Measurements from ENCODE around the gene PRDM5. TPM values are rescaled to one million over a fixed set of nuclear protein-coding genes. Genes with fewer than 3 reads are reported as not detected.

The PRDM5 gene
- total RNA-seq, 4 donors from 2014 or later: 1.2 to 6.9 (median 4.4) TPM

DNA sequence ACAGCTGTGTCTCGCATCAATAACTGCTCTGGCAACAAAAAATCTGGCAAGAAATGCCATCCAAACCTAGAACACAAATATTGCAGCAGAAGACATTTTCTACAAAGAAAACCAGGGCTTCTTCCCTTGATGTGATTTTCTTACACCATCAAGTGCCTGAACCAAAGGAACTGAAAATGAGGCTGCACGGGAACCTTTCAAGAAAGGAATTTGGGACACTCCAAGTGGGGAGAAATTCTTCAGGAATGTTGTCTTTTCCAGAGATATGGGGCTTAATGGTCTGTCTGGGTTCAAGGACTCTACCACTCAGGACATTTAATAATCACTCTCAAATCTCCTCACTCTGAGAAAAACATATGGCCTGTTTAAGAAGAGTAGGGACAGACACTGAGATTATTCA is 57.6 kb downstream of the PRDM5 start:
- TF ChIP-seq CTCF (IDR thresholded peaks at IDR 0.05): no peak
- TF ChIP-seq POLR2A (IDR thresholded peaks at IDR 0.05): no peak
- 80 to 86% methylated on average over 2 of the region's 2 CpGs for WGBS, 2 donors

GRCh38 chr4:120862432-120862831 is 60.1 kb downstream of the PRDM5 start:
- 83% methylated on average over 2 of the region's 2 CpGs for WGBS, 2 donors
- TF ChIP-seq CTCF (IDR thresholded peaks at IDR 0.05) (no peak), POLR2A (IDR thresholded peaks at IDR 0.05) (no peak)
- no peak overlapping the region for H3K4me3 ChIP-seq (ENCODE audit: low read depth, poor library complexity, severe bottlenecking)
- DNase-seq (ENCODE audit: low spot score in 2 of 2): no peak
- intact Hi-C loops (cut with DNase I; ENCODE audit: low total_unique reads): no loop called here

More for the DNA sequence above, 57.6 kb downstream of the PRDM5 start:
- H3K4me3 ChIP-seq (ENCODE audit: low read depth, poor library complexity, severe bottlenecking): no peak overlapping the region
- intact Hi-C loops (cut with DNase I; ENCODE audit: low total_unique reads): no loop called here
- no peak for DNase-seq (ENCODE audit: low spot score in 2 of 2)

DNA sequence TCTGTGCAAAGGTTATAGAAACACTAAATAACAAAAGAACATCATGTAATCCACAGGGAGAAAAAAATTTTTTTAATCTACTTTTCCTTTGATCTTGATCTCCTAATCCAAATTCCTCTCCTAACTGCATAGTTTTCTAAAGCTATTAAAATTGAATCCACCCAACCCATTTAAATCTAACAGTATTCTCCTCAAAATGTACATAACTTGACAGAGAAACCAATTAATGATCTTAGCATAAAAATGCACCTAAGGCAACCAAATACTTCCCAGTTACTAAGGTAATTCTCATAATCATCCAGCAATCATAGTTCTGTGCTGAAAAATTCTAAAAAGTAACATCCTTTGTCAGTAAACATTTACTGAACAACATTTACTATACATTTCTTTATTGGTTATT is 60.7 kb downstream of the PRDM5 start:
- no peak for DNase-seq (ENCODE audit: low spot score in 2 of 2)
- H3K4me3 ChIP-seq (ENCODE audit: low read depth, poor library complexity, severe bottlenecking): no peak overlapping the region
- intact Hi-C loops (cut with DNase I; ENCODE audit: low total_unique reads): no loop called here
- TF ChIP-seq POLR2A (IDR thresholded peaks at IDR 0.05) (no peak), CTCF (IDR thresholded peaks at IDR 0.05) (no peak)

DNA sequence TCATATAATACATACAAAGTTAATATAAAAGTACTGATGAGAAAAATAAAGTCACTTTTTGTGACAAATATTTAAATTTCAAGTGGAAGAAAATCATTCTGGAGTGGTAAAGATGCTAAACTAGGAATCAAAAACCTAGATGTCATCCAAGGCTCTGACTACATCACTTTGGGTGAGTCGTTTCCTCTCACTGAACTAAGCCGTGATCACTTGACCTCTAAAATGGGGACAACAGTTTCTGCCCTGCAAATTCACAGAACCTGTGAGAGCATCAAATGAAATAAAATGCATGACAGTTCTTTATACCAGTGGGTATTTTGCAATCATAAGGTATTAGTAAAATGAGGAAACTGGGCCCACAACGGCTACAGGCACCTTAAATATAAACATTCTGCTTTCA is 63.8 kb downstream of the PRDM5 start:
- no peak for TF ChIP-seq POLR2A (IDR thresholded peaks at IDR 0.05)
- TF ChIP-seq CTCF (IDR thresholded peaks at IDR 0.05): no peak
- WGBS, 2 donors: 48 to 52% methylated on average over 3 of the region's 3 CpGs
- DNase-seq (ENCODE audit: low spot score in 2 of 2): no peak
- intact Hi-C loops (cut with DNase I; ENCODE audit: low total_unique reads): no loop called here
- no peak overlapping the region for H3K4me3 ChIP-seq (ENCODE audit: low read depth, poor library complexity, severe bottlenecking)

DNA sequence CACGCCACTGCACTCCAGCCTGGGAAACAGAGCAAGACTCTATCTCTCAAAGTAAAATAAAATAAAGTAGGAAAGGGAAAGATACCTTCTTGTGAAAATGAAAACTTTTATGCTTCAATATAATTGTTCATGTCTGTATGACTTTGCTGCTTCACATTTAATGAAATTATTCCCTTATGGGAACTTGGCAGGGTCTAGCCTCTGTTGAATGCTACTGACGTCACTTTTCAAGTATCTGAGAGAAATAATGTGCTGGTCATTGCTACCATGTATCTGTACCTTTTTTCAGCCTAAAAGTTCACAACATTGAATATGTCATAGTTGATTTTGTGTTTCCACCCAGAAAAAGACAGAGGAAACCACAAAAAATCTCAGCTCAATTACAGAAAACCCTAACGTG is 65.2 kb downstream of the PRDM5 start:
- TF ChIP-seq POLR2A (IDR thresholded peaks at IDR 0.05) (no peak), CTCF (IDR thresholded peaks at IDR 0.05) (no peak)
- intact Hi-C loops (cut with DNase I; ENCODE audit: low total_unique reads): no loop called here
- no peak for DNase-seq (ENCODE audit: low spot score in 2 of 2)
- 61 to 71% methylated on average over 3 of the region's 3 CpGs for WGBS, 2 donors
- no peak overlapping the region for H3K4me3 ChIP-seq (ENCODE audit: low read depth, poor library complexity, severe bottlenecking)

- no peak overlapping the region for H3K4me3 ChIP-seq (ENCODE audit: low read depth, poor library complexity, severe bottlenecking)
- WGBS, 2 donors: 78 to 80% methylated on average over 2 of the region's 2 CpGs
- intact Hi-C loops (cut with DNase I; ENCODE audit: low total_unique reads): no loop called here
- TF ChIP-seq CTCF (IDR thresholded peaks at IDR 0.05) (no peak), POLR2A (IDR thresholded peaks at IDR 0.05) (no peak)
- DNase-seq (ENCODE audit: low spot score in 2 of 2): no peak
These were observed 66.2 kb downstream of the PRDM5 start for GRCh38 chr4:120856294-120856693.
